Gastrocnemius medialis (tissue), 4 donors: Measurements from ENCODE around the gene ATF2. TPM values are rescaled to one million over a fixed set of nuclear protein-coding genes. Genes with fewer than 3 reads are reported as not detected.

ENCODE experiments used
- ATAC-seq, 2 donors: fragments of 150-250 bp; one replicate each; pipeline ENCODE4 v1.9.1; 2016
- DNase-seq, 2 donors: peaks; one replicate each; pipeline ENCODE4 v3.0.0-alpha.2; 2019
- H3K27ac ChIP-seq, 4 donors: fragments of 200-600 bp; sonication (generic); 1 replicate in 1 of 4; 2 replicates in 3 of 4; pipeline ENCODE4 v1.5.1; 2016 to 2018; ENCODE audit warnings: mild to moderate bottlenecking in 2 of 4, moderate library complexity in 1 of 4
- H3K27me3 ChIP-seq, 3 donors: fragments of 200-600 bp; sonication (generic) in 2 of 3; 1 replicate in 1 of 3; 2 replicates in 2 of 3; pipeline versions ENCODE4 v1.5.1 to v1.6.0; 2016 to 2019; ENCODE audit warnings: mild to moderate bottlenecking in 1 of 3, moderate library complexity in 1 of 3
- H3K36me3 ChIP-seq, 2 donors: fragments of 200-600 bp; sonication (generic) in 1 of 2; one replicate each; pipeline ENCODE4 v1.5.1; 2017 to 2018
- H3K4me1 ChIP-seq, 2 donors: fragments of 200-600 bp; sonication (generic) in 1 of 2; one replicate each; pipeline ENCODE4 v1.5.1; 2016 to 2017; ENCODE audit warnings: mild to moderate bottlenecking in 2 of 2
- H3K4me3 ChIP-seq, 4 donors: fragments of 200-600 bp; sonication (generic) in 3 of 4; 1 replicate in 1 of 4; 2 replicates in 3 of 4; pipeline ENCODE4 v1.5.1; 2016 to 2019; ENCODE audit warnings: mild to moderate bottlenecking in 2 of 4
- H3K9me3 ChIP-seq, 3 donors: fragments of 200-600 bp; sonication (generic) in 2 of 3; 1 replicate in 1 of 3; 2 replicates in 2 of 3; pipeline ENCODE4 v1.5.1; 2016 to 2019
- POLR2A ChIP-seq, 2 donors: fragments of 450-650 bp; IDR thresholded peaks; one replicate each; pipeline ENCODE4 v1.6.1; 2017; ENCODE audit warnings: antibody characterized with exemption in 2 of 2, mild to moderate bottlenecking in 2 of 2, moderate library complexity in 2 of 2
- in situ Hi-C, 4 donors: fragments of 200-750 bp; cut with MboI; loops; one replicate each; pipeline versions ENCODE4 v1.15.0 to v1.8.0; 2017; ENCODE audit warnings: low sequenced_read_pairs in 4 of 4
- intact Hi-C: fragments of 100-400 bp; cut with DNase I; formaldehyde crosslinking; loops from one replicate; pipeline ENCODE4 v1.15.1; 2023; ENCODE audit warnings: low total_unique reads
- total RNA-seq, 4 donors: library from RNA; depleted of rRNA; stranded (reverse); fragments of >200 nt; gene quantifications; one replicate each; pipeline versions ENCODE4 v1.1.0 to v1.2.3, GENCODE V29; 2016
- TF ChIP-seq, protein P1 (sequence below), 5 experiments: fragments of 450-650 bp in 3 of 5; fragments of 200-600 bp in 2 of 5; sonication (generic) in 2 of 5; IDR thresholded peaks in 4 of 5; conservative IDR thresholded peaks in 1 of 5; 1 replicate in 4 of 5; 2 replicates in 1 of 5; pipeline ENCODE4 v1.5.1; 2016 to 2019; ENCODE audit warnings: antibody characterized with exemption in 5 of 5, mild to moderate bottlenecking in 3 of 5, moderate library complexity in 3 of 5

The ATF2 gene
- total RNA-seq, 4 donors from 2014 or later = 19.5 to 28.1 (median 20.9) TPM

DNA sequence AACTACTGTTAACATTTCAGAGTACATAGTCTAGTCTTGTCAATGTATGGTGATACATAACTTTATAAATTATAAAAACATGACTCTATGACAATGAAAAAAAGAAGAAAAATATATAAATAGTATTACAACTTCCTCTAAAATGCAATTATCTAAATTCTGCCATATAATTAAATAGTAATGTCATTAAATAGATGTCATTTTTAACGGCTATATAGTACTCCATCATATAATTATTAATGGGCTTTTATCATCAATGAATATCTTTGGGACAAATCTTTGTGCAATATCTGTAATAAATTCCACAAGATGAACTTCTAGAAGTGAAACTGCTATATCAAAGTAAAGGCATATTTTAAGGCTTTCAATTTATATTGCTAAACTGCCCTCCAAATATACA is 24.8 kb downstream of the ATF2 start:
- TF ChIP-seq, protein P1, sequence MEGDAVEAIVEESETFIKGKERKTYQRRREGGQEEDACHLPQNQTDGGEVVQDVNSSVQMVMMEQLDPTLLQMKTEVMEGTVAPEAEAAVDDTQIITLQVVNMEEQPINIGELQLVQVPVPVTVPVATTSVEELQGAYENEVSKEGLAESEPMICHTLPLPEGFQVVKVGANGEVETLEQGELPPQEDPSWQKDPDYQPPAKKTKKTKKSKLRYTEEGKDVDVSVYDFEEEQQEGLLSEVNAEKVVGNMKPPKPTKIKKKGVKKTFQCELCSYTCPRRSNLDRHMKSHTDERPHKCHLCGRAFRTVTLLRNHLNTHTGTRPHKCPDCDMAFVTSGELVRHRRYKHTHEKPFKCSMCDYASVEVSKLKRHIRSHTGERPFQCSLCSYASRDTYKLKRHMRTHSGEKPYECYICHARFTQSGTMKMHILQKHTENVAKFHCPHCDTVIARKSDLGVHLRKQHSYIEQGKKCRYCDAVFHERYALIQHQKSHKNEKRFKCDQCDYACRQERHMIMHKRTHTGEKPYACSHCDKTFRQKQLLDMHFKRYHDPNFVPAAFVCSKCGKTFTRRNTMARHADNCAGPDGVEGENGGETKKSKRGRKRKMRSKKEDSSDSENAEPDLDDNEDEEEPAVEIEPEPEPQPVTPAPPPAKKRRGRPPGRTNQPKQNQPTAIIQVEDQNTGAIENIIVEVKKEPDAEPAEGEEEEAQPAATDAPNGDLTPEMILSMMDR (IDR thresholded peaks at IDR 0.05 in 4 of 5, conservative IDR thresholded peaks at IDR 0.05 in 1 of 5) = no peak
- no peak overlapping the region for H3K4me3 ChIP-seq
- H3K36me3 ChIP-seq = no peaks in the 10 kb centered on the region
- in situ Hi-C loops (no loop called here), intact Hi-C loops (no loop called here)
- peaks cover 20 to 21% of the 10 kb centered on the region in 2 donors for H3K4me1 ChIP-seq
- ATAC-seq (no peak), DNase-seq (no peak)
- no peaks in the 10 kb centered on the region for H3K27me3 ChIP-seq
- H3K27ac ChIP-seq = no peak overlapping the region
- no peaks in the 10 kb centered on the region for H3K9me3 ChIP-seq

DNA sequence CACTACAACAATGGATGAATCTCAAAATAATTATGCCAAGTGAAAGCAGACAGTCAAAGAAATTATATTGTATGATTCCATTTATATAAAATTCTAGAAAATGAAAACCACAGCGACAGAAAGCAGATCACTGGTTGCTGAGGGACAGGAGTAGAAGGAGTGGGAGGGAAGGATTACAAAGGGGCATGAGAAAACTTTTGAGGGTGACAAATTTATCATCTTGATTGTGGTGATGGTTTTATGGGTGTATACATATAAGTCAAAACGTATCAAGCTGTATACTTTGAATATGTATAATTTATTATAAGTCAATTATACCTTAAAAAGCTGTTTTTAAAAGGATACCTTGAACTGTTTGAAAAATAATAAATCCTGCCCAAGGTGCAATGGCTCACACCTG is 27.7 kb downstream of the ATF2 start:
- ATAC-seq (no peak), DNase-seq (no peak)
- Histone ChIP-seq H3K36me3 (no peaks in the 10 kb centered on the region), H3K4me3 (no peak overlapping the region), H3K27me3 (no peaks in the 10 kb centered on the region), H3K9me3 (no peaks in the 10 kb centered on the region), H3K27ac (no peak overlapping the region), H3K4me1 (peaks cover 3 to 11% of the 10 kb centered on the region in 2 donors)
- in situ Hi-C loops = no loop called here
- TF ChIP-seq POLR2A (IDR thresholded peaks at IDR 0.05) = no peak
- TF ChIP-seq, protein P1 (IDR thresholded peaks at IDR 0.05 in 4 of 5, conservative IDR thresholded peaks at IDR 0.05 in 1 of 5) = no peak
- intact Hi-C loops = no loop called here

DNA sequence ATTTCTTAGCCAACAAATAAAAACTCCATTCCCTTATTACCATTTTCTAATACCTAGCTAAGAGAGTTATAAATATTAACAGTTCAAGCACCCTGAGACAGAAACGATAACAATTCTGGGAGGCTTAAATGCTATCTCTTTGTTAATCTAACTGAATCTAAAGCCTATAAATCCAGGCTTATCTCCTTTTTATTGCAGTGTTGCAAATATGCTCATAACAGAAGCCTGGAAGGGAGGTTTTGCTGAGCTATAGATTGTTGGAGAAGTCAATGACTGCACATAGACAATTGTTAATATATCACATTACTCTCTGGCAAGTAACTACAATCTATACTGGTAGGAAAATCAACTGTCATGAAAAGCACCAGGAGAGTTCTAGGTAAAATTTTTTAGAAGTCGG is 30.2 kb downstream of the ATF2 start:
- Histone ChIP-seq H3K27me3 (no peaks in the 10 kb centered on the region), H3K27ac (no peak overlapping the region), H3K4me3 (no peak overlapping the region), H3K9me3 (no peaks in the 10 kb centered on the region), H3K4me1 (peaks cover 3 to 11% of the 10 kb centered on the region in 2 donors), H3K36me3 (peaks cover 0 to 7% of the 10 kb centered on the region in 2 donors)
- TF ChIP-seq, protein P1 (IDR thresholded peaks at IDR 0.05 in 4 of 5, conservative IDR thresholded peaks at IDR 0.05 in 1 of 5) = no peak
- TF ChIP-seq POLR2A (IDR thresholded peaks at IDR 0.05) = no peak
- no peak for DNase-seq
- no peak for ATAC-seq
- intact Hi-C loops (no loop called here), in situ Hi-C loops (no loop called here)

DNA sequence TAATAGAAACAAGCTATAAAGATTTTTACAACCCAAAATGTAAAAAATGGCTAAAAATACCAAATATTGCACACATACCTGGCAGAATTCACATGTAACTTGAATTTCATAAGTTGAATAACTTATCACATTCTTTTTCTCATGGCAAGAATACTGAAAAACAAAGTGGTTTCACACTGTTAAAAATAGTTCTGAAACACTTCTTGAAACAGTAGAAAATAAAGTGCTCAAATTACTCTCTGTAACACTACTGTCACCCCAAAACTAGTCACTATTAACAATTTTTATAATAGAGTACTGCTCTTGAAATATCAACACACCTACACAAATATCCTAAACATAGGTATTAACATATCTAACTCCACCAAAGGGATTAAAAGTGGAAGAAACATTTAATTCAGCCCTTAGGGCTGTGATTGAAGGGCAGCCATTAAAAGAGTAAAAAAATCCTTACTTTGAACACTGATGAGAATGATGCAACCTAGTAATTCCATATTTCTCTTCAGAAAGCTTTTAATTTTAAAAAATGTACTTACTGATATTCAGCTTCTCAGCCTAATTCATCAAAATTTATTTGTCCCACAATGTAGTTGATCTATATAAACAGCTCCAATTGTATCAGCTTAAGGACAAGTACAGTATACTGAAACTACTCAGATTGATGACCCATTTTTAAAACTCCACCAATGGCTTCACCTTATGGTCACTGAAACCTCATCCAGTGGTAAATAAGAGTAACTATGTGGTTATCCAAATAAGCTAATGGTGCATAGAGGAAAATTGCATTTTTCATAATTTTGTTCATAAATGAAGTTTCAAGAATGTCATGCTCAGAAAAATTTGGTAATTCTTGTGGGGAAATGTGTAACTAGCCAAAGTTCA is 31.4 kb downstream of the ATF2 start:
- no peaks in the 10 kb centered on the region for H3K27me3 ChIP-seq
- intact Hi-C loops (no loop called here), in situ Hi-C loops (no loop called here)
- TF ChIP-seq, protein P1 (IDR thresholded peaks at IDR 0.05 in 4 of 5, conservative IDR thresholded peaks at IDR 0.05 in 1 of 5) = no peak
- no peak for TF ChIP-seq POLR2A (IDR thresholded peaks at IDR 0.05)
- H3K4me1 ChIP-seq = peaks cover 7 to 15% of the 10 kb centered on the region in 2 donors
- H3K27ac ChIP-seq = no peak overlapping the region
- H3K36me3 ChIP-seq = peaks cover 0 to 7% of the 10 kb centered on the region in 2 donors
- no peaks in the 10 kb centered on the region for H3K9me3 ChIP-seq
- no peak overlapping the region for H3K4me3 ChIP-seq
- DNase-seq = no peak
- ATAC-seq = no peak
